WERI-Rb-1 (cell line): ENCODE results near the gene RAD9A.
"Not testable (repeated sequence)": the region's sequence is repeated elsewhere in the genome, so short reads cannot be mapped to it uniquely, and the experiment has no call there.

Experiments
- DNase-seq: peaks from one replicate; pipeline ENCODE4 v3.0.0-alpha.2; 2020
- H3K27ac ChIP-seq: fragments of 250-450 bp; sonication (Bioruptor Pico); 2 replicates; pipeline ENCODE4 v1.5.1; 2020; ENCODE audit warnings: mild to moderate bottlenecking, moderate library complexity
- H3K27me3 ChIP-seq: fragments of 250-450 bp; sonication (Bioruptor Pico); 2 replicates; pipeline ENCODE4 v1.5.1; 2021; ENCODE audit warnings: mild to moderate bottlenecking, low read depth, moderate library complexity; ENCODE audit not compliant: insufficient read depth, severe bottlenecking
- H3K36me3 ChIP-seq: fragments of 250-450 bp; sonication (Bioruptor Pico); 2 replicates; pipeline ENCODE4 v1.5.1; 2020; ENCODE audit warnings: mild to moderate bottlenecking, moderate library complexity
- H3K4me3 ChIP-seq: 2 replicates; pipeline ENCODE4 v1.5.1; 2011; ENCODE audit warnings: low read depth, mild to moderate bottlenecking, control low read depth, low read length
- H3K9me3 ChIP-seq: fragments of 250-450 bp; sonication (Bioruptor Pico); 2 replicates; pipeline ENCODE4 v1.5.1; 2021; ENCODE audit warnings: mild to moderate bottlenecking, moderate library complexity; ENCODE audit not compliant: severe bottlenecking
- CTCF ChIP-seq: IDR thresholded peaks from 2 replicates; pipeline ENCODE4 v1.5.1; 2011; ENCODE audit warnings: low read depth, mild to moderate bottlenecking, control low read depth, inconsistent platforms, low read length

RAD9A gene

GRCh38 chr11:67420646-67421429 is 29.1 kb downstream of the RAD9A start:
- Histone ChIP-seq H3K27ac (peak overlapping the region; percentile 65), H3K27me3 (no peaks in the 10 kb centered on the region), H3K9me3 (no peaks in the 10 kb centered on the region), H3K36me3 (no peaks in the 10 kb centered on the region), H3K4me3 (peak overlapping the region; percentile 26)
- peak; percentile 97 for DNase-seq
- TF ChIP-seq CTCF = no peak

- no peaks in the 10 kb centered on the region for H3K9me3 ChIP-seq
- no peaks in the 10 kb centered on the region for H3K36me3 ChIP-seq
- no peaks in the 10 kb centered on the region for H3K27me3 ChIP-seq
- H3K4me3 ChIP-seq = no peak overlapping the region
- TF ChIP-seq CTCF = no peak
- no peak for DNase-seq
- peak overlapping the region; percentile 47 for H3K27ac ChIP-seq
Observed at GRCh38 chr11:67421430-67422031, 29.7 kb downstream of the RAD9A start.

- H3K36me3 ChIP-seq = no peaks in the 10 kb centered on the region
- no peaks in the 10 kb centered on the region for H3K9me3 ChIP-seq
- no peak for DNase-seq
- no peak overlapping the region for H3K4me3 ChIP-seq
- no peak for TF ChIP-seq CTCF
- H3K27me3 ChIP-seq = no peaks in the 10 kb centered on the region
- no peak overlapping the region for H3K27ac ChIP-seq
Observed at GRCh38 chr11:67422891-67423290, 31.1 kb downstream of the RAD9A start.

- H3K4me3 ChIP-seq = no peak overlapping the region
- no peaks in the 10 kb centered on the region for H3K9me3 ChIP-seq
- no peak for TF ChIP-seq CTCF
- H3K27me3 ChIP-seq = no peaks in the 10 kb centered on the region
- no peak for DNase-seq
- no peaks in the 10 kb centered on the region for H3K36me3 ChIP-seq
- H3K27ac ChIP-seq = no peak overlapping the region; the same call in 1 of the 2 replicates
Observed at GRCh38 chr11:67423466-67423865, 31.7 kb downstream of the RAD9A start.

GRCh38 chr11:67423891-67424613 is 32.3 kb downstream of the RAD9A start:
- no peaks in the 10 kb centered on the region for H3K27me3 ChIP-seq
- H3K27ac ChIP-seq = peak overlapping the region; percentile 60
- H3K36me3 ChIP-seq = no peaks in the 10 kb centered on the region
- no peak for TF ChIP-seq CTCF
- no peak overlapping the region for H3K4me3 ChIP-seq
- H3K9me3 ChIP-seq = no peaks in the 10 kb centered on the region
- DNase-seq = no peak

- not testable (repeated sequence) for DNase-seq, H3K4me3 ChIP-seq, H3K27me3 ChIP-seq, H3K9me3 ChIP-seq
- H3K27ac ChIP-seq = peak overlapping the region; percentile 79; the same call in 1 of the 2 replicates
- H3K36me3 ChIP-seq = peaks cover 29% of the 10 kb centered on the region
Observed at GRCh38 chr11:67427364-67427859, 35.6 kb downstream of the RAD9A start.
